Activated gamma-delta T cell (primary cell): ENCODE results near the gene CXCR2.
"Not testable (repeated sequence)": the region's sequence is repeated elsewhere in the genome, so short reads cannot be mapped to it uniquely, and the experiment has no call there.

Source experiments
- DNase-seq: peaks from one replicate; lab custom pipeline; 2025; lab: John Stamatoyannopoulos, UW
- total RNA-seq, 2 donors: gene quantifications; one replicate each; lab custom pipeline; 2026; lab: John Stamatoyannopoulos, UW

CXCR2 gene
- 0.05 to 0.44 reads per million in 2 donors for total RNA-seq

GRCh38 chr2:218125626-218126080 is at the start of gene CXCR2:
CXCR2 (plus strand) TSS chr2:218126028; CDS start chr2:218134802, 8,774 bp downstream.
- DNase-seq = no peak

DNA sequence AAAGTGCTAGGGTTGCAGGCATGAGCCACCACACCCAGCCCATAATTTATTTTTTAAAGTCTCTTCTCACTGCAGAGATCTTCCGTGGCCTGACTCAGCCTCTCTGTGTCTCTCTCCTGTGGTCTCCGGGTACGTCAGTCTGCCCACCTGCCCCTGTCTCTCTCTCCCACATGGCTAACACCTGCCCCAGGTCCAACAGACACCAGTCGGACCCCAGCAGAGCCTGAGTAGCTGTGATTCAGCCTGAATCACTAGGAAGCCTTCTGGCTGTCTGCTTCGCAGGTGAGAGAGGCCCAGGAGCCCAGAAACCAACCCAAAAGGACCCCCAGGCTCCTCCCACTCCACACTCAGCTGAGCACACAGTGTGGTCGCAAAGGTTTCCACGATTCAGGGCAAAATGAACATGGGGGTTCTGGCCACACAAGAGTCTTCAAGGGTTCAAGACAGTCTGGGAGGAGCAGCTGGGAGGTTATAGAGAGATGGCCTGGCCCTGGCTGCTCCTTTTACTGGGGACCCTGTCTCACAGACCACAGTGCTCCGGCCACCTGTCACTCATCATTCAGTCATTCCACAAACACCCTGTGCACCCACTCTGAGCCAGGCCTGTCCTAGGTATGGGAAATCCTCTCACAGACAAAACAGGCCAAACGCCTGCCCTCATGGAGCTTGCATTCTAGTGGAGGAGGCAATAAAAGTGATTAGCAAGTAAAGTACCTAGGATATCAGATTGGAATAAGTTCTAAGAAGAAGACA is 48.2 kb upstream of the CXCR2 start:
- no peak for DNase-seq

- no peak for DNase-seq
Observed at GRCh38 chr2:218079943-218080913, 45.6 kb upstream of the CXCR2 start.

GRCh38 chr2:218081063-218081462 is 44.8 kb upstream of the CXCR2 start:
- no peak for DNase-seq

GRCh38 chr2:218081695-218082094 is 44.1 kb upstream of the CXCR2 start:
- DNase-seq = no peak

DNA sequence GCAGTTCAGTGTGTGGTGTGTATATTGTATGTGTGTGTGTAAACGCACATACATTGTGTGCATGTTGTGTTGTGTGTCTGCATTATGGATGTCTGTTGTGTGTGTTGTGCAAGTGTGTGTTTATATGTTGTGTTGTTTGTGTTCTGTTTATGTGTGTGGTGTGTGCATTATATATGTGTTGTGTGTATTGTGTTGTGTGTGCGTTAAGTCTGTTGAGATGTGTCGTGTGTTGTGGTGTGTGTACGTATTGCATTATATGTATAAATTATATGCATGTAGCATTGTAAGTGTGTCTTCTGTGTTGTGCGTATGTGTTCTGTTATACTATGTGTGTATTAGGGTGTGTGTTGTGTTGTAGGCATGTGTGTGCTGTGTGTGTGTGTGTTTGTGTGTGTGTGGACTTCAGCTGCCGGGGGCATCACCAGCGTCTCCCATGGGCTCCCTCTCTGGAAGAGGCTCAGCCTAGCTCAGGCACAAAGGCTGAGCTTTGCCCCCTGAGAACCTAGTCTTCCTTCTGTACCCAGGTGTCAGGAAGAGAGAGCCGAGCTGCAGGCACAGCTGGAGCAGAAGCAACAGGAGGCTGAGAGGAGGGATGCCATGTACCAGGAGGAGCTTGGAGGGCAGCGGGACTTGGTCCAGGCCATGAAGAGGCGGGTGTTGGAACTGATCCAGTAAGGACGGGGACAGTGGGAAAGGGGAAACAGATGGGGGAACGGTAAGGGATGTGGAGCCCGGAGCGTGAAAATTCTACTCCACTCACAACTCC is 43.1 kb upstream of the CXCR2 start:
- DNase-seq = no peak

GRCh38 chr2:218083352-218083676 is 42.5 kb upstream of the CXCR2 start:
- no peak for DNase-seq

- no peak for DNase-seq
Observed at GRCh38 chr2:218086478-218086877, 39.4 kb upstream of the CXCR2 start.

DNA sequence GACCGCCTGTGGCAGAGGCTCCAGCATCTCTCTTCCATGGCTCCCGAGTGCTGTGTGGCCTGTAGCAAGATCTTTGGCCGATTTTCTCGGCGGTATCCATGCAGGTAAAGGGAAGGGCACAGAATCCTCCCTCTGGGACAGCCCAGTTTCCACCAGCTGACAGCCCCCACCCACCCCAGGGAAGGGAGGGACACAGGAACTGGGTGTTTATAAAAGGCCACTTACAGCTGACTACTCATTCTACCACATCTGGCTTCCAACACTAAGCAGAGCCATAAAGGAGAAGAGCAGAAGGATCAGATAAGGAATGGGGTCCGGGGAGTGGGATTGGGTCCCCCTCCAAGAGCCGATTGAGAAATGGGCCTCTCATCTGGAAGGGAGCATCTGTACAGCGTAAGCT is 36.6 kb upstream of the CXCR2 start:
- DNase-seq = no peak

GRCh38 chr2:218091746-218092145 is 34.1 kb upstream of the CXCR2 start:
- DNase-seq = no peak

DNA sequence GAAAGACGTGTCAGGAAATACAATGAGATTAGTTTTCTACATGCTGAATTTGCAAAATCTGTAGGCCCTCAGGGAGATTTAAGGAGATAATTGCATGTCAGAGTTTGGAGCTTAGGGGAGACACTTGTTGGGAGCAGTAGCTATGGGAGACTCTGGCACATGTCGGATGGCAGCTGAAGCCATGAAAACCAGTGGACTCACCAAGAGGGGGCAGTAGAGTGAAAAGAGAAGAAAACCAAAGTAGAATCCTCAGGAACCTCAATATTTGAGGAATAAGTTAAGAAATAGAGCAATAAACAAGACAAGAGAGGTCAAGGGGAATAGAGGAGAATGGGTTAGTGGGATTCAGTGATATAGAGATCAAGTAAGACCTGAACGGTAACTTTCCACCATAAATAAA is 31.9 kb upstream of the CXCR2 start:
- DNase-seq = no peak

DNA sequence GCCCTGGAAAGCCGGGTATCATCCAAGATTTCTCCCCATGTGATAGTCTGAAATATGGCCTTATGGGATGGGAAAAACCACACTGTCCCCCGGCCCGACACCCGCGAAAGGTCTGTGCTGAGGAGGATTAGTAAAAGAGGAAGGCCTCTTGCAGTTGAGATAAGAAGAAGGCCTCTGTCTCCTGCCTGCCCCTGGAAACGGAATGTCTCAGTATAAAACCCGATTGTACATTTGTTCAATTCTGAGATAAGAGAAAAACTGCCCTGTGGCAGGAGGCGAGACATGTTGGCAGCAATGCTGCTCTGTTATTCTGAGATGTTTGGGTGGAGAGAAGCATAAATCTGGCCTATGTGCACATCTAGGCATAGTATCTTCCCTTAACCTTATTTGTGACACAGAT is 30.0 kb upstream of the CXCR2 start:
- DNase-seq = no peak

DNA sequence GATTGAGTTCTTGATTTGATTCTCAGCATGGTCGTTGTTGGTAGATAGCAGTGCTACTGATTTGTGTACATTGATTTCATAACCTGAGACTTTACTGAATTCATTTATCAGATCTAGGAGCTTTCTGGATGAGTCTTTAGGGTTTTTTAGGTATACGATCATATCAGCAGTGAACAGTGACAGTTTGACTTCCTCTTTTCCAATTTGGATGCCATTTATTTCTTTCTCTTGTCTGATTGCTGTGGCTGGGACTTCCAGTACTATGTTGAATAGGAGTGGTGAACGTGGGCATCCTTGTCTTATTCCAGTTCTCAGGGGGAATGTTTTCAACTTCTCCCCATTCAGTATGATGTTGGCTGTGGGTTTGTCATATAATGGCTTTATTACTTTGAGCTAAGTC is 27.9 kb upstream of the CXCR2 start:
- DNase-seq = no peak

- DNase-seq = not testable (repeated sequence)
Observed at GRCh38 chr2:218108834-218109233, 17.0 kb upstream of the CXCR2 start.

GRCh38 chr2:218121789-218122188 is 4.0 kb upstream of the CXCR2 start:
- DNase-seq = not testable (repeated sequence)

- DNase-seq = not testable (repeated sequence)
Observed at GRCh38 chr2:218122286-218122685, 3.5 kb upstream of the CXCR2 start.

DNA sequence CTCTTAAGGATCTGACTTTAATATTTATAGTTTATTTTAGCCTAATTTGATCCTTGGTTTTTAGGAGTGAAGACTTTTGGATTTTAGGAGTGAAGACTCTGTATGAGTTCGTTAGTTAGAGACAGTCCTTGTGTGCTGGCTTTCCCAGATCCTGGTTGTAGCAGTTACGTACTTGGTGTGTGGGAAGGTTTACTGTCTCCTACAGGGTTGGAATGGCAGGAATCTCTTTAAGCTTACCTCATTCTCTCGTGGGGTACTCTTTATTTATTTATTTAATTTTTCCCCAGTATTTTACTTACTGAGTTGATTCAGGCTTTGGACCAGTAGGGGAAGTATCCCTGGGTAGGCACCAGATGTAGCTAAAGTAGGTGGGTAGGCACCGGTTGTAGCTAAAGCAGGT is 1.8 kb upstream of the CXCR2 start:
- no peak for DNase-seq

DNA sequence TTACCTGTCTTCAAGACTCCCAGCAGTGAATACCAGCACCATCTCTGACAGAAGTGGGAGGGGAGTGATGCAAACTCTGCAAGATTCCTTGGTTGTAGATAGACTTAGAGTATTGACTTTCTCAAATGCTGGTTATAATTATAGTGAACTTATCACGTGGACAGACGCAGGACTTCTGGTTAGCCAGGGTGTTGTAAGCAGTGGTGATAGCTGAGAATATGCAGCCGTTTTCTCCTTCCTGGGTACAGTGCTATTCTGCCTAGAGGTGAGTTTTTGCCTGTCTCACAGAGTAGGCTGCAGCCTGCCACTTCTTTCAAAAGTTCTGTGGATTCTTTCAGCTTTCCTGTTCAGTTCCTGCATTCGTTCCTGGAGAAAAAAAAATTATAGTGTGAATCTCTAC is 733 bp upstream of the CXCR2 start:
- DNase-seq = no peak

GRCh38 chr2:218127929-218128455 is 2.2 kb downstream of the CXCR2 start:
- no peak for DNase-seq

DNA sequence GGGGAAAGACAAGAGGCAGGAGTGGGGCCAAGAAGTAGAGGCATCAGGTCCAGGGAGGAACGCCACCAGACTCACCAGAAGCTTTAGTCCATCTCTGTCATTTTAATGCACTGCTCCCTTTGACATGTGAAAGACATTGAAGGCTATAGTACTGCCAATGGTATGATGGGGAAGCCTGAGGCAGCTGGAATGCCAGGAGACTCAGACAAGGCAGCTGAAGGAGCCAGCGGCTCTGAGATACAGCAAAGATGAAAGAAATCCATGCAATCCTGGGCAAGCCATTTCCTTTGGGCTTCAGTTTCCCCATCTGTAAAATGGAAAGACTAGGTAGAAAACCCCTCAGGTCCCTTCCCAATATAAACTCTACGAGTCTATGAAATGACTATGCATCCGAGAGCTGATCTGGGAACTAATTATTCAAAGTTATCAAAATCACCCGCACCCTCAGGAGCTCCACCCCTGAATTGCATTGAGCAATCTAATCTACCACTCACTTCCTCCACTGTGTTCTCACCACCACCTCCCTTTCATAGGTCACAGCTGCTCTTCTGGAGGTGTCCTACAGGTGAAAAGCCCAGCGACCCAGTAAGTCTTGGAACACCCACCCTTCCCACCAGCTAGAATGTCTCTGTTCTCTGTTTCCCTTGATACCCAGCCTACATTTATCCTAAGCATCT is 3.1 kb downstream of the CXCR2 start:
- no peak for DNase-seq

- DNase-seq = no peak
Observed at GRCh38 chr2:218129458-218130135, 3.8 kb downstream of the CXCR2 start.
